ENCODE results near the gene THRAP3. TPM values are rescaled to one million over a fixed set of nuclear protein-coding genes. Genes with fewer than 3 reads are reported as not detected.

Gene THRAP3
- total RNA-seq, 1 experiment from 2014 or later: 160 TPM

DNA sequence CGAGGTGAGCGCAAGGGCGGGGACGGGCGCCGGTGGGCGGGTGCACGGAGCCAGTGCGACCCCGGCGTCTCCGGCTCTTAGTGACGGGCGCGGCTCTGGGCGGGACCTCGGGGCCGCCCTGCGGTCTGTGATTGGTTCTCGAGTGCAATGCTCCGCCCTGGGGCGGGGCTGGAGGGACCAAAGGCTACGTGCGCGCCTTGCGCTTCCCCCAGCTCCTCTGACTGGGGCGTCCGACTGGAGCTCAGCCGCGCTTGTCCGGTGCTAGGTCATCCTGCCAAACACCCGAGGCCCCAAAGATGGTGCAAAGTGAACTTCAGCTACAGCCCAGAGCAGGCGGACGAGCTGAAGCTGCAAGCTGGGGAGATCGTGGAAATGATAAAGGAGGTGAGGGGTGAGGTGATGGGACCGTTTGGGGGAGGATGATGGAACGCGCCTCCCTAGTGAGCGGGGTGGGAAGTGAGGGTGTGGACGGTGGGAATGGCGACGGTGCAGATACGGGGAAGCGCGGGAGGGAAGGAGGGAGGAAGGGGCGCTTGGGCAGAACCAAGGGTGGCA, 82.7 kb downstream of the THRAP3 start (continued):
- TF ChIP-seq, protein P1, sequence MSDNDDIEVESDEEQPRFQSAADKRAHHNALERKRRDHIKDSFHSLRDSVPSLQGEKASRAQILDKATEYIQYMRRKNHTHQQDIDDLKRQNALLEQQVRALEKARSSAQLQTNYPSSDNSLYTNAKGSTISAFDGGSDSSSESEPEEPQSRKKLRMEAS (CRISPR knock-in tag; IDR thresholded peaks at IDR 0.05): peak; percentile 52
- TF ChIP-seq TEAD1 (CRISPR knock-in tag; IDR thresholded peaks at IDR 0.05) (0 out of 2 replicates have a peak, but pooled peaks have one; percentile 41), IRF2 (CRISPR knock-in tag; IDR thresholded peaks at IDR 0.05; ENCODE audit: borderline replicate concordance, low read depth) (no peak), ETV6 (CRISPR knock-in tag; IDR thresholded peaks at IDR 0.05) (peak; percentile 85), EMX1 (CRISPR knock-in tag; IDR thresholded peaks at IDR 0.05) (no peak), ZNF423 (CRISPR knock-in tag; IDR thresholded peaks at IDR 0.05) (no peak), NFYB (CRISPR knock-in tag; conservative IDR thresholded peaks at IDR 0.05; ENCODE audit: low read depth) (peak; percentile 81)
- TF ChIP-seq, protein P2, sequence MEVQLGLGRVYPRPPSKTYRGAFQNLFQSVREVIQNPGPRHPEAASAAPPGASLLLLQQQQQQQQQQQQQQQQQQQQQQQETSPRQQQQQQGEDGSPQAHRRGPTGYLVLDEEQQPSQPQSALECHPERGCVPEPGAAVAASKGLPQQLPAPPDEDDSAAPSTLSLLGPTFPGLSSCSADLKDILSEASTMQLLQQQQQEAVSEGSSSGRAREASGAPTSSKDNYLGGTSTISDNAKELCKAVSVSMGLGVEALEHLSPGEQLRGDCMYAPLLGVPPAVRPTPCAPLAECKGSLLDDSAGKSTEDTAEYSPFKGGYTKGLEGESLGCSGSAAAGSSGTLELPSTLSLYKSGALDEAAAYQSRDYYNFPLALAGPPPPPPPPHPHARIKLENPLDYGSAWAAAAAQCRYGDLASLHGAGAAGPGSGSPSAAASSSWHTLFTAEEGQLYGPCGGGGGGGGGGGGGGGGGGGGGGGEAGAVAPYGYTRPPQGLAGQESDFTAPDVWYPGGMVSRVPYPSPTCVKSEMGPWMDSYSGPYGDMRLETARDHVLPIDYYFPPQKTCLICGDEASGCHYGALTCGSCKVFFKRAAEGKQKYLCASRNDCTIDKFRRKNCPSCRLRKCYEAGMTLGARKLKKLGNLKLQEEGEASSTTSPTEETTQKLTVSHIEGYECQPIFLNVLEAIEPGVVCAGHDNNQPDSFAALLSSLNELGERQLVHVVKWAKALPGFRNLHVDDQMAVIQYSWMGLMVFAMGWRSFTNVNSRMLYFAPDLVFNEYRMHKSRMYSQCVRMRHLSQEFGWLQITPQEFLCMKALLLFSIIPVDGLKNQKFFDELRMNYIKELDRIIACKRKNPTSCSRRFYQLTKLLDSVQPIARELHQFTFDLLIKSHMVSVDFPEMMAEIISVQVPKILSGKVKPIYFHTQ (CRISPR knock-in tag; IDR thresholded peaks at IDR 0.05): peak; percentile 42; the same call in 1 of the 2 replicates
- TF ChIP-seq, protein P3, sequence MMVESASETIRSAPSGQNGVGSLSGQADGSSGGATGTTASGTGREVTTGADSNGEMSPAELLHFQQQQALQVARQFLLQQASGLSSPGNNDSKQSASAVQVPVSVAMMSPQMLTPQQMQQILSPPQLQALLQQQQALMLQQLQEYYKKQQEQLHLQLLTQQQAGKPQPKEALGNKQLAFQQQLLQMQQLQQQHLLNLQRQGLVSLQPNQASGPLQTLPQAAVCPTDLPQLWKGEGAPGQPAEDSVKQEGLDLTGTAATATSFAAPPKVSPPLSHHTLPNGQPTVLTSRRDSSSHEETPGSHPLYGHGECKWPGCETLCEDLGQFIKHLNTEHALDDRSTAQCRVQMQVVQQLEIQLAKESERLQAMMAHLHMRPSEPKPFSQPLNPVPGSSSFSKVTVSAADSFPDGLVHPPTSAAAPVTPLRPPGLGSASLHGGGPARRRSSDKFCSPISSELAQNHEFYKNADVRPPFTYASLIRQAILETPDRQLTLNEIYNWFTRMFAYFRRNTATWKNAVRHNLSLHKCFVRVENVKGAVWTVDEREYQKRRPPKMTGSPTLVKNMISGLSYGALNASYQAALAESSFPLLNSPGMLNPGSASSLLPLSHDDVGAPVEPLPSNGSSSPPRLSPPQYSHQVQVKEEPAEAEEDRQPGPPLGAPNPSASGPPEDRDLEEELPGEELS (CRISPR knock-in tag; IDR thresholded peaks at IDR 0.05): 0 out of 2 replicates have a peak, but pooled peaks have one; percentile 16
- TF ChIP-seq, protein P4, sequence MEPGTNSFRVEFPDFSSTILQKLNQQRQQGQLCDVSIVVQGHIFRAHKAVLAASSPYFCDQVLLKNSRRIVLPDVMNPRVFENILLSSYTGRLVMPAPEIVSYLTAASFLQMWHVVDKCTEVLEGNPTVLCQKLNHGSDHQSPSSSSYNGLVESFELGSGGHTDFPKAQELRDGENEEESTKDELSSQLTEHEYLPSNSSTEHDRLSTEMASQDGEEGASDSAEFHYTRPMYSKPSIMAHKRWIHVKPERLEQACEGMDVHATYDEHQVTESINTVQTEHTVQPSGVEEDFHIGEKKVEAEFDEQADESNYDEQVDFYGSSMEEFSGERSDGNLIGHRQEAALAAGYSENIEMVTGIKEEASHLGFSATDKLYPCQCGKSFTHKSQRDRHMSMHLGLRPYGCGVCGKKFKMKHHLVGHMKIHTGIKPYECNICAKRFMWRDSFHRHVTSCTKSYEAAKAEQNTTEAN (CRISPR knock-in tag; IDR thresholded peaks at IDR 0.05): 0 out of 2 replicates have a peak, but pooled peaks have one; percentile 45

DNA sequence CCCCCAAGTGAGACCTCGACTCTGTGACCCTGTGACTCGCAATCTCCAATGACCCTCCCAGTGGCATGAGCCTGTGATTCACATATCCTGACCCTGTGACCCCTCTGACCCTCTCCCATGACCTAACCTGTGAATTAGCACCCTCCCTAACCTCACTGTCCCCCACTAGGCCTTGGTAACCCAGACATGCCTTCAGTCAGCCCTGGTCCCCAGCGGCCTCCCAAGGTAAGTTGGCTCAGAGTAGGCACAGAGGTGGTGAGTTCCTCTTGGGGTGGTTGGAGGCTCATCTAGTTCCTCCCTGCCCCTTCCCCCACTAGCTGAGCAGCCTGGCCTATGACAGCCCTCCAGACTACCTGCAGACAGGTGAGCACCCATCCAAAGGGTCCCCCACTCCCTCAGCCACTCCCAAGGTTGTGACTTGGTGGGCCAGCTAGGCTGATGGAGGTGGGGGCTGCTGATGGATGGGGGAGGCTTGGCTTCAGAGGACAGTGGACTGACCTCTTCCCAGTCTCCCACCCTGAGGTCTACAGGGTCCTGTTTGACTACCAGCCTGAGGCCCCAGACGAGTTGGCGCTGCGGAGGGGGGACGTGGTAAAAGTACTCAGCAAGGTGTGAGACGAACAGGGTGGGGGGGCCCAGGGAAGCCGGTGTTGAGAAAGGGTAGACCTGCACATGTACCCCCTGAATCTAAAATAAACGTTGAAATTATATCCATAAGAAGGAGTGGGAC, 83.5 kb downstream of the THRAP3 start:
- no peaks in the 10 kb centered on the region for H3K27me3 Mint-ChIP-seq (ENCODE audit: low read depth)
- peak overlapping the region; percentile 99 for H3K4me3 Mint-ChIP-seq
- ATAC-seq: no peak
- ChIA-PET POLR2A (interaction anchor here (1.0 to 2.6 kb wide), 6 partner anchors 9 to 158 kb away, joined by 3 to 77 read pairs (median 6); partner anchors contain the start of genes EVA1B and TRAPPC3), CTCF (interaction anchor here (1.4 to 2.3 kb wide), 8 partner anchors 15 to 173 kb away, joined by 3 to 32 read pairs (median 13); partner anchors contain the start of genes EVA1B and TRAPPC3)
- TF ChIP-seq, protein P2 (CRISPR knock-in tag; IDR thresholded peaks at IDR 0.05): no peak
- TF ChIP-seq ZNF138 (CRISPR knock-in tag; conservative IDR thresholded peaks at IDR 0.05) (no peak), SMAD4 (CRISPR knock-in tag; IDR thresholded peaks at IDR 0.05) (no peak), RORB (CRISPR knock-in tag; IDR thresholded peaks at IDR 0.05) (no peak), ELF4 (CRISPR knock-in tag; IDR thresholded peaks at IDR 0.05; ENCODE audit: low read depth) (no peak)
- TF ChIP-seq, protein P5, sequence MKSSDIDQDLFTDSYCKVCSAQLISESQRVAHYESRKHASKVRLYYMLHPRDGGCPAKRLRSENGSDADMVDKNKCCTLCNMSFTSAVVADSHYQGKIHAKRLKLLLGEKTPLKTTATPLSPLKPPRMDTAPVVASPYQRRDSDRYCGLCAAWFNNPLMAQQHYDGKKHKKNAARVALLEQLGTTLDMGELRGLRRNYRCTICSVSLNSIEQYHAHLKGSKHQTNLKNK (CRISPR knock-in tag; IDR thresholded peaks at IDR 0.05): no peak
- H3K4me1 Mint-ChIP-seq: peaks cover 17% of the 10 kb centered on the region
- no peaks in the 10 kb centered on the region for H3K9me3 Mint-ChIP-seq
- no peak for DNase-seq (ENCODE audit: low spot score)
- H3K27ac Mint-ChIP-seq: no peak overlapping the region
- H3K36me3 Mint-ChIP-seq: peaks cover 32% of the 10 kb centered on the region
